T-helper 2 cell treated with Interferon-gamma antibody and Interleukin-4, amounts not matched to agents 5 μg/mL and 100 μg/mL, for 36 hours (primary cell): ENCODE data around the gene COL5A1.

Experiments used
- DNase-seq: peaks from one replicate; pipeline ENCODE4 v3.0.0; 2021; ENCODE audit warnings: low spot score
- H3K27ac Mint-ChIP-seq: one replicate; pipeline ENCODE4 v1.8.0; 2021; ENCODE audit warnings: mild to moderate bottlenecking, mixed read lengths
- H3K27me3 Mint-ChIP-seq: one replicate; pipeline ENCODE4 v1.8.0; 2021; ENCODE audit warnings: low read depth, mixed read lengths
- H3K36me3 Mint-ChIP-seq: one replicate; pipeline ENCODE4 v1.8.0; 2021; ENCODE audit warnings: low read depth, mixed read lengths
- H3K4me1 Mint-ChIP-seq: one replicate; pipeline ENCODE4 v1.8.0; 2021; ENCODE audit warnings: low read depth, mixed read lengths
- H3K4me3 Mint-ChIP-seq: one replicate; pipeline ENCODE4 v1.8.0; 2022; ENCODE audit warnings: mild to moderate bottlenecking, moderate library complexity, mixed read lengths
- H3K9me3 Mint-ChIP-seq: one replicate; pipeline ENCODE4 v1.8.0; 2021; ENCODE audit warnings: mixed read lengths

The COL5A1 gene

GRCh38 chr9:134785325-134786108 lies 143.9 kb downstream of the COL5A1 start:
- no peaks in the 10 kb centered on the region for H3K4me1 Mint-ChIP-seq
- H3K27me3 Mint-ChIP-seq: no peaks in the 10 kb centered on the region
- H3K4me3 Mint-ChIP-seq: no peak overlapping the region
- no peak overlapping the region for H3K27ac Mint-ChIP-seq
- H3K9me3 Mint-ChIP-seq: no peaks in the 10 kb centered on the region
- DNase-seq: no peak
- no peaks in the 10 kb centered on the region for H3K36me3 Mint-ChIP-seq

- no peak overlapping the region for H3K4me3 Mint-ChIP-seq
- no peaks in the 10 kb centered on the region for H3K36me3 Mint-ChIP-seq
- DNase-seq: no peak
- no peak overlapping the region for H3K27ac Mint-ChIP-seq
- H3K4me1 Mint-ChIP-seq: no peaks in the 10 kb centered on the region
- H3K27me3 Mint-ChIP-seq: no peaks in the 10 kb centered on the region
- no peaks in the 10 kb centered on the region for H3K9me3 Mint-ChIP-seq
Observed at GRCh38 chr9:134787601-134788531, 146.3 kb downstream of the COL5A1 start.

- H3K4me1 Mint-ChIP-seq: no peaks in the 10 kb centered on the region
- no peaks in the 10 kb centered on the region for H3K27me3 Mint-ChIP-seq
- no peak overlapping the region for H3K27ac Mint-ChIP-seq
- no peak overlapping the region for H3K4me3 Mint-ChIP-seq
- no peaks in the 10 kb centered on the region for H3K9me3 Mint-ChIP-seq
- no peaks in the 10 kb centered on the region for H3K36me3 Mint-ChIP-seq
- no peak for DNase-seq
Observed at GRCh38 chr9:134789168-134789567, 147.6 kb downstream of the COL5A1 start.

GRCh38 chr9:134791009-134791408 lies 149.4 kb downstream of the COL5A1 start:
- Mint-ChIP-seq H3K4me3 (no peak overlapping the region), H3K9me3 (no peaks in the 10 kb centered on the region), H3K4me1 (no peaks in the 10 kb centered on the region), H3K27ac (no peak overlapping the region), H3K27me3 (peaks cover 6% of the 10 kb centered on the region), H3K36me3 (no peaks in the 10 kb centered on the region)
- no peak for DNase-seq

GRCh38 chr9:134792627-134793026 lies 151.0 kb downstream of the COL5A1 start:
- no peak overlapping the region for H3K27ac Mint-ChIP-seq
- H3K4me3 Mint-ChIP-seq: no peak overlapping the region
- peaks cover 6% of the 10 kb centered on the region for H3K27me3 Mint-ChIP-seq
- H3K36me3 Mint-ChIP-seq: no peaks in the 10 kb centered on the region
- no peaks in the 10 kb centered on the region for H3K9me3 Mint-ChIP-seq
- no peaks in the 10 kb centered on the region for H3K4me1 Mint-ChIP-seq
- no peak for DNase-seq

GRCh38 chr9:134793288-134794188 lies 151.9 kb downstream of the COL5A1 start:
- no peaks in the 10 kb centered on the region for H3K36me3 Mint-ChIP-seq
- H3K4me3 Mint-ChIP-seq: no peak overlapping the region
- peaks cover 6% of the 10 kb centered on the region for H3K27me3 Mint-ChIP-seq
- no peak overlapping the region for H3K27ac Mint-ChIP-seq
- H3K4me1 Mint-ChIP-seq: no peaks in the 10 kb centered on the region
- no peak for DNase-seq
- no peaks in the 10 kb centered on the region for H3K9me3 Mint-ChIP-seq

GRCh38 chr9:134794663-134795370 lies 153.2 kb downstream of the COL5A1 start:
- no peak for DNase-seq
- no peak overlapping the region for H3K4me3 Mint-ChIP-seq
- H3K4me1 Mint-ChIP-seq: no peaks in the 10 kb centered on the region
- peaks cover 6% of the 10 kb centered on the region for H3K27me3 Mint-ChIP-seq
- H3K36me3 Mint-ChIP-seq: no peaks in the 10 kb centered on the region
- H3K27ac Mint-ChIP-seq: no peak overlapping the region
- H3K9me3 Mint-ChIP-seq: no peaks in the 10 kb centered on the region

GRCh38 chr9:134795446-134795845 lies 153.8 kb downstream of the COL5A1 start:
- Mint-ChIP-seq H3K4me1 (no peaks in the 10 kb centered on the region), H3K27me3 (peaks cover 6% of the 10 kb centered on the region), H3K27ac (no peak overlapping the region), H3K9me3 (no peaks in the 10 kb centered on the region), H3K4me3 (no peak overlapping the region), H3K36me3 (no peaks in the 10 kb centered on the region)
- no peak for DNase-seq

- no peaks in the 10 kb centered on the region for H3K9me3 Mint-ChIP-seq
- H3K36me3 Mint-ChIP-seq: no peaks in the 10 kb centered on the region
- no peak for DNase-seq
- no peak overlapping the region for H3K27ac Mint-ChIP-seq
- no peak overlapping the region for H3K4me3 Mint-ChIP-seq
- no peaks in the 10 kb centered on the region for H3K4me1 Mint-ChIP-seq
- H3K27me3 Mint-ChIP-seq: peaks cover 6% of the 10 kb centered on the region
Observed at GRCh38 chr9:134796882-134797281, 155.3 kb downstream of the COL5A1 start.

GRCh38 chr9:134800791-134801339 lies 159.3 kb downstream of the COL5A1 start:
- Mint-ChIP-seq H3K36me3 (no peaks in the 10 kb centered on the region), H3K27ac (no peak overlapping the region), H3K9me3 (no peaks in the 10 kb centered on the region), H3K27me3 (no peaks in the 10 kb centered on the region), H3K4me3 (no peak overlapping the region), H3K4me1 (no peaks in the 10 kb centered on the region)
- no peak for DNase-seq

- Mint-ChIP-seq H3K9me3 (no peaks in the 10 kb centered on the region), H3K4me3 (no peak overlapping the region)
Observed at GRCh38 chr9:134802216-134802795, 160.7 kb downstream of the COL5A1 start.

GRCh38 chr9:134804871-134805270 lies 163.3 kb downstream of the COL5A1 start:
- Mint-ChIP-seq H3K27me3 (no peaks in the 10 kb centered on the region), H3K27ac (no peak overlapping the region), H3K9me3 (no peaks in the 10 kb centered on the region), H3K4me3 (no peak overlapping the region), H3K4me1 (no peaks in the 10 kb centered on the region), H3K36me3 (no peaks in the 10 kb centered on the region)
- DNase-seq: no peak

More at GRCh38 chr9:134802216-134802795, 160.7 kb downstream of the COL5A1 start:
- no peak for DNase-seq
- no peak overlapping the region for H3K27ac Mint-ChIP-seq
- H3K4me1 Mint-ChIP-seq: no peaks in the 10 kb centered on the region
- H3K36me3 Mint-ChIP-seq: no peaks in the 10 kb centered on the region
- no peaks in the 10 kb centered on the region for H3K27me3 Mint-ChIP-seq
